GM10266 (cell line): ENCODE measurements around the gene NONO.
"Not testable (repeated sequence)": the region's sequence is repeated elsewhere in the genome, so short reads cannot be mapped to it uniquely, and the experiment has no call there.

ENCODE experiments used
- DNase-seq: peaks from one replicate; pipeline ENCODE4 v3.0.0; 2012; ENCODE audit errors: extremely low spot score
- TF ChIP-seq, protein P1 (sequence below): IDR thresholded peaks from 2 replicates; pipeline ENCODE4 v1.5.1; 2012; ENCODE audit warnings: mild to moderate bottlenecking, low read depth; ENCODE audit not compliant: control insufficient read depth, insufficient read depth; ENCODE audit errors: missing control alignments

NONO gene

DNA sequence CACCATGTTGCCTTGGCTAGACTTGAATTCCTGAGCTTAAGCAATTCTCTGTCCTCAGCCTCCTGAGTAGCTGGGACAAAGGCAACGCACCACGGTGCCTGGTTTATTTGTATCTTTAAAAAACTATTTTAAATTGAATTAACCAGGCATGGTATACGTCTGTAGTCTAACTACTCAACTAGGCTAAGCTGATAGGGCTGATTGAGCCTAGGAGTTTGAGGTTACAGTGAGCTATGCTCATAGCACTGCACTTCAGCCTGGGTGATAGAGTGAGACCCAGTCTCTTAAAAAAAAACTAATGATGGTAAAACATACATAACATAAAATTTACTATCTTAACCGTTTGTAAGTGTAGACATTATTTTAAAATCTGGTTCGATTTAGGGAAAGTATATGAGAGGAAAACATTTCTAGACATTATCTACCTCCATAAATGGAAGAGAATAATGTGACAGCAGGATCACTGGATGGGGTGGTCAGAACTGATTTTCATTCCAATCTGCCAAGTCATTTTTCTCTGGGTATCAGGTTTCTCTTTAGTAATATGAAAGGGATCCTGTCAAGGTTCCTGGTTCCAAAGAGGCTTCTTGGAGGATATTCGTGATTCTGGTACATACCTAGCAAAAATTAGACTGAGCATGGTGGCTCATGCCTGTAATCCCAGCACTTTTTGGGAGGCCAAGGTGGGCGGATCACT, 9.4 kb downstream of the NONO start:
- TF ChIP-seq, protein P1, sequence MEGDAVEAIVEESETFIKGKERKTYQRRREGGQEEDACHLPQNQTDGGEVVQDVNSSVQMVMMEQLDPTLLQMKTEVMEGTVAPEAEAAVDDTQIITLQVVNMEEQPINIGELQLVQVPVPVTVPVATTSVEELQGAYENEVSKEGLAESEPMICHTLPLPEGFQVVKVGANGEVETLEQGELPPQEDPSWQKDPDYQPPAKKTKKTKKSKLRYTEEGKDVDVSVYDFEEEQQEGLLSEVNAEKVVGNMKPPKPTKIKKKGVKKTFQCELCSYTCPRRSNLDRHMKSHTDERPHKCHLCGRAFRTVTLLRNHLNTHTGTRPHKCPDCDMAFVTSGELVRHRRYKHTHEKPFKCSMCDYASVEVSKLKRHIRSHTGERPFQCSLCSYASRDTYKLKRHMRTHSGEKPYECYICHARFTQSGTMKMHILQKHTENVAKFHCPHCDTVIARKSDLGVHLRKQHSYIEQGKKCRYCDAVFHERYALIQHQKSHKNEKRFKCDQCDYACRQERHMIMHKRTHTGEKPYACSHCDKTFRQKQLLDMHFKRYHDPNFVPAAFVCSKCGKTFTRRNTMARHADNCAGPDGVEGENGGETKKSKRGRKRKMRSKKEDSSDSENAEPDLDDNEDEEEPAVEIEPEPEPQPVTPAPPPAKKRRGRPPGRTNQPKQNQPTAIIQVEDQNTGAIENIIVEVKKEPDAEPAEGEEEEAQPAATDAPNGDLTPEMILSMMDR, result no peak
- DNase-seq, result no peak

- no peak for DNase-seq
Observed at GRCh38 chrX:71296806-71297205, 13.4 kb downstream of the NONO start.

GRCh38 chrX:71298119-71298518, 14.7 kb downstream of the NONO start:
- DNase-seq, result no peak
- TF ChIP-seq, protein P1, result no peak

More at GRCh38 chrX:71296806-71297205, 13.4 kb downstream of the NONO start:
- TF ChIP-seq, protein P1, result no peak

DNA sequence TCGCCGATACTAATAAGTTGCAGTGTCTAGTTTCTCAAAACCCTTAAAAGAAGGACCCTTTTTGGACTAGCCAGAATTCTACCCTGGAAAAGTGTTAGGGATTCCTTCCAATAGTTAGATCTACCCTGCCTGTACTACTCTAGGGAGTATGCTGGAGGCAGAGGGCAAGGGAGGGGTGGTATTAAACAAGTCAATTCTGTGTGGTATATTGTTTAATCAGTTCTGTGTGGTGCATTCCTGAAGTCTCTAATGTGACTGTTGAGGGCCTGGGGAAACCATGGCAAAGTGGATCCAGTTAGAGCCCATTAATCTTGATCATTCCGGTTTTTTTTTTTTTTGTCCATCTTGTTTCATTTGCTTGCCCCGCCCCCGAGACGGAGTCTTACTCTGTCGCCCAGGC, 16.6 kb downstream of the NONO start:
- not testable (repeated sequence) for DNase-seq

DNA sequence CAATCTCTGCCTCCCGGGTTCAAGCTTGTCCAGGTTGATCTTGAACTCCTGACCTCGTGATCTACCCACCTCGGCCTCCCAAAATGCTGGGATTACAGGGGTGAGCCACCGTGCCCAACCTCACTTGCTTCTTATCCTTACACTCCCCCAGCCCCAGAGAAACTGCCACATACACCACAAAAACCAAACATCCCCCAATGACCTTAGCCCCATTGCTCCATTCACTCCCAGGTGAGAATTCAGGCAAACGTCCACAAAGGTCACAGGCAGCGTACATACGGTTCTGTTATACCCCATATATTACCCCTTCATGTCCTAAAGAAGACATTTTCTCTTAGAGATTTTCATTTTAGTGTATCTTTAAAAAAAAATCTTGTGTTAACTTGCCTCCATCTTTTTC, 17.1 kb downstream of the NONO start:
- DNase-seq, result not testable (repeated sequence)

GRCh38 chrX:71301195-71301924, 17.9 kb downstream of the NONO start, which contains the start of gene ITGB1BP2:
ITGB1BP2 (plus strand) TSS chrX:71301750; CDS start chrX:71301807, 57 bp downstream.
- TF ChIP-seq, protein P1, result no peak
- no peak for DNase-seq

- no peak for DNase-seq
- TF ChIP-seq, protein P1, result no peak
Observed at GRCh38 chrX:71302461-71303213, 19.2 kb downstream of the NONO start.

- TF ChIP-seq, protein P1, result no peak
- no peak for DNase-seq
Observed at GRCh38 chrX:71304561-71304960, 21.1 kb downstream of the NONO start.
